OCI-LY7 (cell line): ENCODE data around the gene FAM47E. TPM values are rescaled to one million over a fixed set of nuclear protein-coding genes. Genes with fewer than 3 reads are reported as not detected.
"Not testable (repeated sequence)": the region's sequence is repeated elsewhere in the genome, so short reads cannot be mapped to it uniquely, and the experiment has no call there.

Experiments
- BruUV-seq: library from RNA; stranded (reverse); fragments of 400-500 nt; replicated peaks from 2 replicates; lab custom pipeline; 2021; lab: Mats Ljungman, UMichigan
- CTCF ChIA-PET: fragments of 300-600 bp; sonication (Branson Sonifier 250); formaldehyde crosslinking; loops from one replicate; lab custom pipeline; 2022; ENCODE audit warnings: antibody characterized with exemption; ENCODE audit not compliant: unreplicated experiment; lab: Charles Lee
- POLR2A ChIA-PET: fragments of 300-600 bp; sonication (Branson Sonifier 250); formaldehyde crosslinking; loops from one replicate; lab custom pipeline; 2022; ENCODE audit warnings: antibody characterized with exemption; lab: Charles Lee
- DNase-seq: peaks from one replicate; pipeline ENCODE4 v3.0.0-alpha.2; 2015; ENCODE audit warnings: low spot score
- H2AFZ ChIP-seq: fragments of 200-600 bp; sonication (generic), shearing (Covaris generic); 2 replicates; pipeline ENCODE4 v1.6.1; 2014; ENCODE audit warnings: mild to moderate bottlenecking, antibody characterized with exemption, low read length, moderate library complexity
- H3K27ac ChIP-seq: fragments of 200-600 bp; sonication (generic); 2 replicates; pipeline ENCODE4 v1.5.1; 2014; ENCODE audit warnings: mixed run types, low read depth, mild to moderate bottlenecking, moderate library complexity, low read length, inconsistent platforms; ENCODE audit not compliant: poor library complexity, severe bottlenecking
- H3K36me3 ChIP-seq: fragments of 200-600 bp; sonication (generic); 2 replicates; pipeline ENCODE4 v1.6.1; 2014; ENCODE audit warnings: mild to moderate bottlenecking, antibody characterized with exemption, low read length, moderate library complexity, mixed read lengths; ENCODE audit not compliant: insufficient read depth
- H3K4me1 ChIP-seq: fragments of 200-600 bp; sonication (generic); 2 replicates; pipeline ENCODE4 v1.5.1; 2014; ENCODE audit warnings: mild to moderate bottlenecking, low read length; ENCODE audit not compliant: insufficient read depth, poor library complexity, severe bottlenecking
- H3K4me2 ChIP-seq: fragments of 200-600 bp; sonication (generic); 2 replicates; pipeline ENCODE4 v1.6.1; 2014; ENCODE audit warnings: mild to moderate bottlenecking, low read length
- H3K4me3 ChIP-seq: fragments of 200-600 bp; sonication (generic); 2 replicates; pipeline ENCODE4 v1.5.1; 2014; ENCODE audit warnings: mild to moderate bottlenecking, low read depth, low read length; ENCODE audit not compliant: poor library complexity, severe bottlenecking
- H3K79me2 ChIP-seq: fragments of 200-600 bp; sonication (generic); 2 replicates; pipeline ENCODE4 v1.6.1; 2016; ENCODE audit warnings: low read depth, mild to moderate bottlenecking, low read length, moderate library complexity, mixed read lengths; ENCODE audit not compliant: insufficient read depth
- H3K9me2 ChIP-seq: fragments of 200-600 bp; sonication (generic); 2 replicates; pipeline ENCODE4 v1.6.1; 2016; ENCODE audit warnings: mild to moderate bottlenecking, low read length, mixed read lengths; ENCODE audit not compliant: insufficient read depth
- H3K9me3 ChIP-seq: fragments of 200-600 bp; sonication (generic); 2 replicates; pipeline ENCODE4 v1.6.1; 2014; ENCODE audit warnings: mild to moderate bottlenecking, mixed run types, low read length, mixed read lengths
- H4K20me1 ChIP-seq: fragments of 200-600 bp; sonication (generic); 2 replicates; pipeline ENCODE4 v1.6.1; 2014; ENCODE audit warnings: mild to moderate bottlenecking, antibody characterized with exemption, low read length, moderate library complexity, mixed read lengths; ENCODE audit not compliant: insufficient read depth
- EZH2phosphoT487 ChIP-seq: fragments of 200-600 bp; sonication (generic); IDR thresholded peaks from 2 replicates; pipeline ENCODE4 v1.6.1; 2018; ENCODE audit warnings: low read depth, borderline replicate concordance, mild to moderate bottlenecking, mixed run types, antibody characterized with exemption, low read length, moderate library complexity, mixed read lengths
- intact Hi-C: fragments of 100-400 bp; cut with micrococcal nuclease; formaldehyde crosslinking; loops from one replicate; pipeline ENCODE4 v1.10.0; 2022; ENCODE audit not compliant: unreplicated experiment
- total RNA-seq, 2 experiments: library from RNA; depleted of rRNA in 1 of 2; stranded (reverse); fragments of >200 nt in 1 of 2; shearing (Covaris generic) in 1 of 2; gene quantifications; 2 replicates each; pipeline ENCODE4 v1.2.3, GENCODE V29; 2014 to 2022
- TF ChIP-seq, protein P1 (sequence below): fragments of 200-600 bp; sonication (generic); conservative IDR thresholded peaks from 2 replicates; pipeline ENCODE4 v1.5.1; 2014; ENCODE audit warnings: mild to moderate bottlenecking, antibody characterized with exemption, low read length, moderate library complexity, mixed read lengths

The FAM47E gene
- total RNA-seq, 2 experiments from 2014 or later, result not detected

- Histone ChIP-seq H3K4me3 (no peak overlapping the region), H3K27ac (no peak overlapping the region), H3K4me2 (no peak overlapping the region), H4K20me1 (no peaks in the 10 kb centered on the region), H3K9me3 (no peaks in the 10 kb centered on the region), H3K9me2 (no peaks in the 10 kb centered on the region), H3K4me1 (no peaks in the 10 kb centered on the region), H2AFZ (no peak overlapping the region), H3K79me2 (no peaks in the 10 kb centered on the region), H3K36me3 (no peaks in the 10 kb centered on the region)
- BruUV-seq, result no TSS peak
- DNase-seq, result no peak
- TF ChIP-seq, protein P1, sequence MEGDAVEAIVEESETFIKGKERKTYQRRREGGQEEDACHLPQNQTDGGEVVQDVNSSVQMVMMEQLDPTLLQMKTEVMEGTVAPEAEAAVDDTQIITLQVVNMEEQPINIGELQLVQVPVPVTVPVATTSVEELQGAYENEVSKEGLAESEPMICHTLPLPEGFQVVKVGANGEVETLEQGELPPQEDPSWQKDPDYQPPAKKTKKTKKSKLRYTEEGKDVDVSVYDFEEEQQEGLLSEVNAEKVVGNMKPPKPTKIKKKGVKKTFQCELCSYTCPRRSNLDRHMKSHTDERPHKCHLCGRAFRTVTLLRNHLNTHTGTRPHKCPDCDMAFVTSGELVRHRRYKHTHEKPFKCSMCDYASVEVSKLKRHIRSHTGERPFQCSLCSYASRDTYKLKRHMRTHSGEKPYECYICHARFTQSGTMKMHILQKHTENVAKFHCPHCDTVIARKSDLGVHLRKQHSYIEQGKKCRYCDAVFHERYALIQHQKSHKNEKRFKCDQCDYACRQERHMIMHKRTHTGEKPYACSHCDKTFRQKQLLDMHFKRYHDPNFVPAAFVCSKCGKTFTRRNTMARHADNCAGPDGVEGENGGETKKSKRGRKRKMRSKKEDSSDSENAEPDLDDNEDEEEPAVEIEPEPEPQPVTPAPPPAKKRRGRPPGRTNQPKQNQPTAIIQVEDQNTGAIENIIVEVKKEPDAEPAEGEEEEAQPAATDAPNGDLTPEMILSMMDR, result no peak
- no peak for TF ChIP-seq EZH2phosphoT487
- CTCF ChIA-PET, result no interaction called here
- POLR2A ChIA-PET, result no interaction called here
- intact Hi-C loops, result no loop called here
Measured at GRCh38 chr4:76282941-76283689, 31.6 kb downstream of the FAM47E start.

DNA sequence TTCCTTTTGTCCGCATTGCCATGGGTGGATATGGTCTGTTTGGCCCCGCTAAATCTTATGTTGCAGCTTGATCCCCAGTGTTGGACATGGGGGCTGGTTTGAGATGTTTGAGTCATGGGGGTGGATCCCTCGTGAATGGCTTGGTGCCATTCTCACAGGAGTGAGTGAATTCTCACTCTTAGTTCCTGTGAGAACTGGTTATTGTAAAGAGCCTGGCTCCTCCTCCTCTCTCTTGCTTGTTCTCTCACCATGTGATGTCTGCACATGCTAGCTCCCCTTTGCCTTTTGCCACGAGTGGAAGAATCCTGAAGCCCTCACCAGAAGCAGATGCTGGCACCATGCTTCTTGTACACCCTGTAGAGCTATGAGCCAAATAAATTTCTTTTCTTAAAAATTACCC, 32.4 kb downstream of the FAM47E start:
- no peak overlapping the region for H3K27ac ChIP-seq
- no peaks in the 10 kb centered on the region for H3K79me2 ChIP-seq
- no peak overlapping the region for H2AFZ ChIP-seq
- no peaks in the 10 kb centered on the region for H4K20me1 ChIP-seq
- TF ChIP-seq, protein P1, result no peak
- no peak for TF ChIP-seq EZH2phosphoT487
- no peak overlapping the region for H3K4me3 ChIP-seq
- POLR2A ChIA-PET, result no interaction called here
- H3K36me3 ChIP-seq, result no peaks in the 10 kb centered on the region
- no peaks in the 10 kb centered on the region for H3K9me3 ChIP-seq
- H3K4me2 ChIP-seq, result no peak overlapping the region
- no peaks in the 10 kb centered on the region for H3K4me1 ChIP-seq
- no peak for DNase-seq
- intact Hi-C loops, result no loop called here
- no TSS peak for BruUV-seq
- CTCF ChIA-PET, result no interaction called here
- no peaks in the 10 kb centered on the region for H3K9me2 ChIP-seq

DNA sequence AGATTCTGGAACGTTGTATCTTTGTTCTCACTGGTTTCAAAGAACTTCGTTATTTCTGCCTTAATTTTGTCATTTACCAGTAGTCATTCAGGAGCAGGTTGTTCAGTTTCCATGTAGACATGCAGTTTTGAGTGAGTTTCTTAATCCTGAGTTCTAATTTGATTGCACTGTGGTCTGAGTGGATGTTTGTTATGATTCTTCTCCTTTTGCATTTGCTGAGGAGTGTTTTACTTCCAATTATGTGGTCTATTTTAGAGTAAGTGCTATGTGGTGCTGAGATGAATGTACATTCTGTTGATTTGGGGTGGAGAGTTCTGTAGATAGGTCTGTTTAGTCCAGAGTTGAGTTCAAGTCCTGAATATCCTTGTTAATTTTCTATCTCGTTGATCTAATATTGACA, 36.3 kb downstream of the FAM47E start:
- H3K36me3 ChIP-seq, DNase-seq, H3K4me3 ChIP-seq, H3K27ac ChIP-seq, H3K9me2 ChIP-seq, CTCF ChIA-PET, BruUV-seq, H3K4me1 ChIP-seq, H3K9me3 ChIP-seq, intact Hi-C loops, H3K79me2 ChIP-seq, H4K20me1 ChIP-seq, H2AFZ ChIP-seq, H3K4me2 ChIP-seq: not testable (repeated sequence)
- POLR2A ChIA-PET, result interaction anchor here (0.6 kb wide), 1 partner anchor 44 kb away, joined by 3 read pairs; no protein-coding TSS in a partner anchor
